HepG2 (cell line): ENCODE measurements around the gene P4HTM. TPM values are rescaled to one million over a fixed set of nuclear protein-coding genes. Genes with fewer than 3 reads are reported as not detected.

Experiments used
- ATAD3A ChIP-seq: sonication (generic); formaldehyde crosslinking; IDR thresholded peaks from 2 replicates; pipeline ENCODE4 v1.4.0; 2020; ENCODE audit warnings: missing genetic modification reagents
- CHD2 ChIP-seq: IDR thresholded peaks from 2 replicates; pipeline ENCODE4 v1.6.1; 2011; ENCODE audit warnings: low read depth, low read length, improper control_type of control experiment
- ETV5 ChIP-seq: IDR thresholded peaks from 2 replicates; pipeline ENCODE4 v1.6.1; 2018; ENCODE audit warnings: missing biosample characterization, missing genetic modification reagents, inconsistent platforms, borderline replicate concordance
- HOMEZ ChIP-seq: IDR thresholded peaks from 2 replicates; pipeline ENCODE4 v1.6.1; 2016; ENCODE audit warnings: low read depth
- IKZF1 ChIP-seq: fragments of 450-650 bp; IDR thresholded peaks from 2 replicates; pipeline ENCODE4 v1.7.1; 2016
- KLF6 ChIP-seq: IDR thresholded peaks from 2 replicates; pipeline ENCODE4 v1.8.0; 2016; ENCODE audit warnings: missing biosample characterization, missing genetic modification reagents
- NCOA1 ChIP-seq: sonication (generic); formaldehyde crosslinking; IDR thresholded peaks from 2 replicates; pipeline ENCODE4 v1.9.0; 2021; ENCODE audit warnings: missing genetic modification reagents
- NFATC3 ChIP-seq: sonication (generic); formaldehyde crosslinking; IDR thresholded peaks from 2 replicates; pipeline ENCODE4 v1.5.1; 2020; ENCODE audit warnings: mild to moderate bottlenecking, missing genetic modification reagents
- NR2F2 ChIP-seq: IDR thresholded peaks from 2 replicates; pipeline ENCODE4 v1.6.1; 2012; ENCODE audit warnings: low read depth, inconsistent platforms, borderline replicate concordance
- RBM39 ChIP-seq: fragments of 200-400 bp; formaldehyde crosslinking; IDR thresholded peaks from one replicate; pipeline ENCODE4 v1.6.1; 2018; ENCODE audit warnings: antibody characterized with exemption, mild to moderate bottlenecking, low read depth, low read length; ENCODE audit not compliant: poor library complexity, severe bottlenecking
- ZBTB1 ChIP-seq: sonication (generic); formaldehyde crosslinking; IDR thresholded peaks from 2 replicates; pipeline ENCODE4 v1.4.0; 2020; ENCODE audit warnings: missing genetic modification reagents, borderline replicate concordance
- ZFAT ChIP-seq: sonication (generic); formaldehyde crosslinking; conservative IDR thresholded peaks from 2 replicates; pipeline ENCODE4 v1.8.1; 2023; ENCODE audit warnings: missing genetic modification reagents, inconsistent platforms
- ZFY ChIP-seq: sonication (generic); formaldehyde crosslinking; IDR thresholded peaks from 2 replicates; pipeline ENCODE4 v1.4.0; 2020; ENCODE audit warnings: missing genetic modification reagents
- ZHX1 ChIP-seq: sonication (generic); formaldehyde crosslinking; IDR thresholded peaks from 2 replicates; pipeline ENCODE4 v1.8.1; 2022; ENCODE audit warnings: low read depth, mild to moderate bottlenecking, missing genetic modification reagents
- ZNF234 ChIP-seq: sonication (generic); formaldehyde crosslinking; conservative IDR thresholded peaks from 2 replicates; pipeline ENCODE4 v1.5.1; 2020; ENCODE audit warnings: mild to moderate bottlenecking, missing genetic modification reagents
- ZNF501 ChIP-seq: sonication (generic); formaldehyde crosslinking; IDR thresholded peaks from 2 replicates; pipeline ENCODE4 v1.5.1; 2020; ENCODE audit warnings: mild to moderate bottlenecking, moderate library complexity, missing genetic modification reagents
- ZNF543 ChIP-seq: sonication (generic); formaldehyde crosslinking; IDR thresholded peaks from 2 replicates; pipeline ENCODE4 v1.4.0; 2020; ENCODE audit warnings: mild to moderate bottlenecking, missing genetic modification reagents
- ZNF652 ChIP-seq: IDR thresholded peaks from 2 replicates; pipeline ENCODE4 v1.6.1; 2016; ENCODE audit warnings: low read depth, borderline replicate concordance
- ZNF841 ChIP-seq: sonication (generic); formaldehyde crosslinking; IDR thresholded peaks from 2 replicates; pipeline ENCODE4 v1.8.1; 2023; ENCODE audit warnings: missing genetic modification reagents, borderline replicate concordance
- ZSCAN21 ChIP-seq: sonication (generic); formaldehyde crosslinking; IDR thresholded peaks from 2 replicates; pipeline ENCODE4 v1.8.0; 2022; ENCODE audit warnings: mild to moderate bottlenecking, missing genetic modification reagents, moderate library complexity, borderline replicate concordance
- polyA plus RNA-seq, 8 experiments: library from polyadenylated mRNA; depleted of rRNA in 3 of 8; stranded (reverse) in 7 of 8; unstranded in 1 of 8; fragments of >200 nt; fragmentation: Illumina TruSeq in 4 of 8; extraction: Trizol in 4 of 8; gene quantifications; 2 replicates each; pipeline versions ENCODE4 v1.2.1 to v1.2.3, GENCODE V29; 2011 to 2016; ENCODE audit warnings: low read depth in 4 of 8, missing spikeins in 1 of 8, mixed read lengths in 1 of 8; ENCODE audit not compliant: insufficient read depth in 1 of 8
- total RNA-seq, 5 experiments: library from RNA; depleted of rRNA; stranded (reverse); fragments of >200 nt; fragmentation: Illumina TruSeq; extraction: Trizol; gene quantifications; 2 replicates each; pipeline ENCODE4 v1.2.3, GENCODE V29; 2016; ENCODE audit warnings: low read depth in 1 of 5
- TF ChIP-seq, protein P1 (sequence below): sonication (generic); formaldehyde crosslinking; IDR thresholded peaks from 2 replicates; pipeline ENCODE4 v1.4.0; 2020; ENCODE audit warnings: mild to moderate bottlenecking, missing genetic modification reagents
- TF ChIP-seq, protein P2 (sequence below): sonication (generic); formaldehyde crosslinking; IDR thresholded peaks from 2 replicates; pipeline ENCODE4 v1.5.1; 2020; ENCODE audit warnings: mild to moderate bottlenecking, missing genetic modification reagents, moderate library complexity

P4HTM gene
- total and polyA plus RNA-seq, 2 of the 13 experiments (the other 11 are each of a cell fraction or from before 2014, with no cell fraction given) = 0.01 TPM; not detected in 1

DNA sequence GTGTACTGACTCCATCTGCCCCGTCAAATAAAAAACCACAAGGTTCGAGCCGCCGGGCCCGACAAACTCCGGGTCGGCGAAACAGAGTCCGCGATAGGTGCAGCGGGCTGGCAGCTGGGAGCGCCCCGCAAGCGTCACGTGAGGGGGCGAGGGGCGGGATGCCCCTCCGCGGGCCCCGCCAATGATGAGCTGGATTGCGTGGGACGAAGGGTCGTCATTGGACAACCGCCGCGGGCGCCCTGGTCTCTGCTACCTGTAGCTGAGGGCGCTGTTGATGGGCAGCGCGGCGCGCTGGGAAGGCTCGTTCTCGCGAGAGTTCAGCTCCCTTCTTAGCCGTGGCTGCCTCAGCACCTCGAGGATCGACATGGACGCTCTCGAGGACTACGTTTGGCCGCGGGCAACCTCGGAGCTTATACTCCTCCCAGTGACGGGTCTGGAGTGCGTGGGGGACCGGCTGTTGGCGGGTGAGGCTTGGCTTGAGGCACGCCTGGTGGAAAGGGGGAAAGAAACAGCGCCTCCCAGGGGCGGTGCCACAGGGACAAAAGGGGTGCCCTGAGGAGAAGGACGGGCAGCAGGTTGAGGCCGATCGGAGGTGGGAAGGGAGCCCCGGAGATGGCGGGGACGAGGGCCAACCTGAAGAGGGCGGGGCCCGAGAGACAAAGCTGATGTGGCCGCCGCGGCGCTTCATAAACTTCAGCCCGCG lies 17.2 kb downstream of the P4HTM start, which contains the start of gene WDR6 (continued):
- TF ChIP-seq RBM39 (peak; percentile 90), ZNF543 (peak; percentile 64), ZFY (CRISPR knock-in tag) (peak; percentile 77; the same call in 1 of the 2 replicates), ZSCAN21 (CRISPR knock-in tag) (0 out of 2 replicates have a peak, but pooled peaks have one; percentile 35), ZFAT (CRISPR knock-in tag) (no peak), ATAD3A (CRISPR knock-in tag) (no peak), ZNF501 (CRISPR knock-in tag) (peak; percentile 90), ETV5 (CRISPR knock-in tag) (peak; percentile 41; the same call in 1 of the 2 replicates), NR2F2 (peak; percentile 28; the same call in 1 of the 2 replicates), HOMEZ (CRISPR knock-in tag) (no peak), IKZF1 (no peak), ZHX1 (no peak; the same call in 1 of the 2 replicates), NCOA1 (no peak; the same call in 1 of the 2 replicates), ZNF234 (no peak), KLF6 (CRISPR knock-in tag) (peak; percentile 81; the same call in 1 of the 2 replicates), ZNF841 (CRISPR knock-in tag) (peak; percentile 45; the same call in 1 of the 2 replicates), ZBTB1 (CRISPR knock-in tag) (0 out of 2 replicates have a peak, but pooled peaks have one; percentile 21), ZNF652 (CRISPR knock-in tag) (no peak), NFATC3 (CRISPR knock-in tag) (0 out of 2 replicates have a peak, but pooled peaks have one; percentile 8), CHD2 (peak; percentile 97)
- TF ChIP-seq, protein P1, sequence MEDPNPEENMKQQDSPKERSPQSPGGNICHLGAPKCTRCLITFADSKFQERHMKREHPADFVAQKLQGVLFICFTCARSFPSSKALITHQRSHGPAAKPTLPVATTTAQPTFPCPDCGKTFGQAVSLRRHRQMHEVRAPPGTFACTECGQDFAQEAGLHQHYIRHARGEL (CRISPR knock-in tag) = 0 out of 2 replicates have a peak, but pooled peaks have one; percentile 10
- TF ChIP-seq, protein P2, sequence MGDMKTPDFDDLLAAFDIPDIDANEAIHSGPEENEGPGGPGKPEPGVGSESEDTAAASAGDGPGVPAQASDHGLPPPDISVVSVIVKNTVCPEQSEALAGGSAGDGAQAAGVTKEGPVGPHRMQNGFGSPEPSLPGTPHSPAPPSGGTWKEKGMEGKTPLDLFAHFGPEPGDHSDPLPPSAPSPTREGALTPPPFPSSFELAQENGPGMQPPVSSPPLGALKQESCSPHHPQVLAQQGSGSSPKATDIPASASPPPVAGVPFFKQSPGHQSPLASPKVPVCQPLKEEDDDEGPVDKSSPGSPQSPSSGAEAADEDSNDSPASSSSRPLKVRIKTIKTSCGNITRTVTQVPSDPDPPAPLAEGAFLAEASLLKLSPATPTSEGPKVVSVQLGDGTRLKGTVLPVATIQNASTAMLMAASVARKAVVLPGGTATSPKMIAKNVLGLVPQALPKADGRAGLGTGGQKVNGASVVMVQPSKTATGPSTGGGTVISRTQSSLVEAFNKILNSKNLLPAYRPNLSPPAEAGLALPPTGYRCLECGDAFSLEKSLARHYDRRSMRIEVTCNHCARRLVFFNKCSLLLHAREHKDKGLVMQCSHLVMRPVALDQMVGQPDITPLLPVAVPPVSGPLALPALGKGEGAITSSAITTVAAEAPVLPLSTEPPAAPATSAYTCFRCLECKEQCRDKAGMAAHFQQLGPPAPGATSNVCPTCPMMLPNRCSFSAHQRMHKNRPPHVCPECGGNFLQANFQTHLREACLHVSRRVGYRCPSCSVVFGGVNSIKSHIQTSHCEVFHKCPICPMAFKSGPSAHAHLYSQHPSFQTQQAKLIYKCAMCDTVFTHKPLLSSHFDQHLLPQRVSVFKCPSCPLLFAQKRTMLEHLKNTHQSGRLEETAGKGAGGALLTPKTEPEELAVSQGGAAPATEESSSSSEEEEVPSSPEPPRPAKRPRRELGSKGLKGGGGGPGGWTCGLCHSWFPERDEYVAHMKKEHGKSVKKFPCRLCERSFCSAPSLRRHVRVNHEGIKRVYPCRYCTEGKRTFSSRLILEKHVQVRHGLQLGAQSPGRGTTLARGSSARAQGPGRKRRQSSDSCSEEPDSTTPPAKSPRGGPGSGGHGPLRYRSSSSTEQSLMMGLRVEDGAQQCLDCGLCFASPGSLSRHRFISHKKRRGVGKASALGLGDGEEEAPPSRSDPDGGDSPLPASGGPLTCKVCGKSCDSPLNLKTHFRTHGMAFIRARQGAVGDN (CRISPR knock-in tag) = peak; percentile 98
